Upper lobe of left lung (tissue), 4 donors: ENCODE results near the gene GLCE.

Source experiments
- CTCF ChIP-seq, 6 experiments: fragments of 450-650 bp in 4 of 6; fragments of 200-600 bp in 2 of 6; sonication (generic) in 2 of 6; IDR thresholded peaks; one replicate each; pipeline ENCODE4 v1.5.1; 2016 to 2019; ENCODE audit warnings: antibody characterized with exemption in 6 of 6
- POLR2A ChIP-seq, 4 donors: fragments of 450-650 bp; IDR thresholded peaks; one replicate each; pipeline ENCODE4 v1.5.1; 2016 to 2017; ENCODE audit warnings: antibody characterized with exemption in 4 of 4, mild to moderate bottlenecking in 2 of 4

DNA sequence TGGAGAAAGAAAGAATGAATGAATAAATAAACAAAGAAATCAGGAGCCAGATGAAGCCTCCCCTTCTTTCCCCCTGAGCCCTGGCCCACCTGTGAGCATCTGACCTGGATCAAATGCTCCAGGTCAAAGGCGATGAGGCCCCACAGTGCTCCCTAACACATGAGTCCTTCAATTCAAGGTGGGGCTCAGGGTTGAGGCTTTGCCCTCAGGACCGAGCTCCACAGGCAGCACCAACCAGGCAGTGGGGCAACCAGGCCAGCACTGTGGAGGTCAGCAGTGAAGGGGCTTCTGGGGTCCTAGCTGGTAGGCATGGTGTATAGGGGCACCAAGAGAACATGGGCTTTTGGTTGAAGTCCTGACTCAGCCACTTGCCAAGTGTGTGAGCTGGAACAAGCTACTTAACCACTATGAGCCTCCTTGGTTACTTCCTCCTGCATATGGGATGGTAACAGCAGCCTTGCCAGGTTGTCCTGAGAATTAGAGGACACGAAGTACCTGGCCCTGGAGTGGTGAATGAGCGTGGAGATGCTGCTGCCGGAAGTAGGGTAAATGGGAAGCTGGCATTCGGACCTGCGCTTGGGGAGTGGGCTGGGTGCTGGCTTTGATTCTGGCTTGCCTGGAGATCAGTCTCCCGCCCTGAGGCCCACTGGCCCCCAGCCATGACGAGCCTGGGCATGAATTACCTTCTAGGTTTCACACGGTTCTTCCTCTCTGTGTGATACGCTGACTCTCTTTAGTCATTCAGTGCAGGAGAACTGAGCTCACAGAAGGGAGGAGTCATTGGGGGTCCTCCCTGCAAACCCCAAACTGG is 128.3 kb downstream of the GLCE start:
- no peak for TF ChIP-seq POLR2A (IDR thresholded peaks at IDR 0.05)
- TF ChIP-seq CTCF (IDR thresholded peaks at IDR 0.05): no peak
